GM12878 (cell line): ENCODE measurements around the gene MRPS21. TPM values are rescaled to one million over a fixed set of nuclear protein-coding genes. Genes with fewer than 3 reads are reported as not detected.

ENCODE experiments used
- ASH2L ChIP-seq: fragments of 300-600, 200-600 bp; sonication (generic); IDR thresholded peaks from 2 replicates; pipeline ENCODE4 v1.6.1; 2017; ENCODE audit warnings: low read depth, mild to moderate bottlenecking, borderline replicate concordance
- ATF3 ChIP-seq: IDR thresholded peaks from 2 replicates; pipeline ENCODE4 v1.6.1; 2011; ENCODE audit warnings: low read depth, mild to moderate bottlenecking, low read length, moderate library complexity, borderline replicate concordance; ENCODE audit errors: extremely low read depth
- BCL11A ChIP-seq: IDR thresholded peaks from 2 replicates; pipeline ENCODE4 v1.6.1; 2011; ENCODE audit warnings: low read depth, low read length
- CBX3 ChIP-seq: fragments of 200-600 bp; sonication (generic); IDR thresholded peaks from 2 replicates; pipeline ENCODE4 v1.6.1; 2016; ENCODE audit warnings: low read depth, borderline replicate concordance
- CBX5 ChIP-seq: sonication (generic); IDR thresholded peaks from 2 replicates; pipeline ENCODE4 v1.6.1; 2016; ENCODE audit warnings: low read depth, moderate library complexity, mild to moderate bottlenecking, inconsistent platforms
- CTCF ChIP-seq, 3 experiments: IDR thresholded peaks in 2 of 3; conservative IDR thresholded peaks in 1 of 3; 2 replicates each; pipeline ENCODE4 v1.5.1; 2011; ENCODE audit warnings: low read depth in 3 of 3, low read length in 3 of 3, mild to moderate bottlenecking in 3 of 3, control low read depth in 2 of 3, moderate library complexity in 2 of 3, inconsistent platforms in 1 of 3, mixed read lengths in 1 of 3; ENCODE audit not compliant: control insufficient read depth in 2 of 3, insufficient read depth in 1 of 3; ENCODE audit errors: extremely low read depth in 1 of 3
- ELK1 ChIP-seq: IDR thresholded peaks from 2 replicates; pipeline ENCODE4 v1.6.1; 2012; ENCODE audit warnings: low read depth, low read length, improper control_type of control experiment
- FOS ChIP-seq: IDR thresholded peaks from 3 replicates; pipeline ENCODE4 v1.6.1; 2011; ENCODE audit warnings: borderline replicate concordance; ENCODE audit not compliant: insufficient read length; ENCODE audit errors: extremely low read depth
- FOXM1 ChIP-seq: IDR thresholded peaks from 2 replicates; pipeline ENCODE4 v1.6.1; 2012; ENCODE audit warnings: low read depth, mild to moderate bottlenecking, inconsistent platforms, low read length, moderate library complexity
- MTA2 ChIP-seq: fragments of 450-650 bp; IDR thresholded peaks from 2 replicates; pipeline ENCODE4 v1.6.1; 2016; ENCODE audit warnings: low read depth, mild to moderate bottlenecking, moderate library complexity
- MYB ChIP-seq: fragments of 150-350 bp; IDR thresholded peaks from 2 replicates; pipeline ENCODE4 v1.6.1; 2014; ENCODE audit warnings: mild to moderate bottlenecking, low read depth, low read length, borderline replicate concordance
- NFYB ChIP-seq: IDR thresholded peaks from 2 replicates; pipeline ENCODE4 v1.6.1; 2011; ENCODE audit warnings: low read depth, mild to moderate bottlenecking, low read length, improper control_type of control experiment, moderate library complexity; ENCODE audit not compliant: insufficient read depth
- RFX5 ChIP-seq: IDR thresholded peaks from 2 replicates; pipeline ENCODE4 v1.6.1; 2011; ENCODE audit warnings: low read depth, low read length, improper control_type of control experiment
- SP1 ChIP-seq: IDR thresholded peaks from one replicate; pipeline ENCODE4 v1.6.1; 2011; ENCODE audit warnings: low read depth, low read length
- STAT3 ChIP-seq: IDR thresholded peaks from 2 replicates; pipeline ENCODE4 v1.6.1; 2011; ENCODE audit warnings: low read depth, low read length, improper control_type of control experiment
- TBL1XR1 ChIP-seq: IDR thresholded peaks from 2 replicates; pipeline ENCODE4 v1.6.1; 2012; ENCODE audit warnings: low read depth, low read length, improper control_type of control experiment
- TCF12 ChIP-seq: IDR thresholded peaks from 2 replicates; pipeline ENCODE4 v1.6.1; 2011; ENCODE audit warnings: low read depth, mild to moderate bottlenecking, low read length
- YBX1 ChIP-seq: fragments of 450-650 bp; IDR thresholded peaks from 2 replicates; pipeline ENCODE4 v1.6.1; 2016; ENCODE audit warnings: antibody characterized with exemption
- ZNF207 ChIP-seq: fragments of 450-650 bp; IDR thresholded peaks from 2 replicates; pipeline ENCODE4 v1.6.1; 2014; ENCODE audit warnings: antibody characterized with exemption, mild to moderate bottlenecking, borderline replicate concordance
- polyA plus RNA-seq, 11 experiments: library from polyadenylated mRNA; depleted of rRNA in 4 of 11; unstranded in 6 of 11; stranded (reverse) in 5 of 11; fragments of >200 nt; fragmentation: Nextera tagmentation in 4 of 11; fragmentation: Illumina TruSeq in 1 of 11; extraction: Ambion mirVana in 4 of 11; extraction: Trizol in 1 of 11; gene quantifications; 1 replicate in 1 of 11; 2 replicates in 10 of 11; pipeline versions ENCODE4 v1.2.1 to v1.2.3, GENCODE V29; 2011 to 2016; ENCODE audit warnings: inconsistent platforms in 2 of 11, missing spikeins in 2 of 11, low read depth in 1 of 11
- total RNA-seq, 4 experiments: library from RNA; depleted of rRNA in 3 of 4; stranded (reverse); fragments of >200 nt in 3 of 4; fragmentation: Illumina TruSeq in 1 of 4; extraction: Trizol in 1 of 4; gene quantifications; 2 replicates each; pipeline versions ENCODE4 v1.2.1 to v1.2.3, GENCODE V29; 2013 to 2021
- TF ChIP-seq, protein P1 (sequence below): fragments of 450-650 bp; IDR thresholded peaks from 2 replicates; pipeline ENCODE4 v1.6.1; 2017; ENCODE audit warnings: mild to moderate bottlenecking, low read depth, inconsistent platforms; ENCODE audit not compliant: poor library complexity, severe bottlenecking
- TF ChIP-seq, protein P2 (sequence below): fragments of 450-650 bp; formaldehyde crosslinking; IDR thresholded peaks from 2 replicates; pipeline ENCODE4 v1.5.0; 2022; ENCODE audit warnings: mild to moderate bottlenecking, missing genetic modification characterization

The MRPS21 gene
- total and polyA plus RNA-seq, 10 of the 15 experiments (the other 5 are each of a cell fraction or from before 2014, with no cell fraction given): 69.4 to 275 (median 103) TPM

GRCh38 chr1:150293433-150294253 is at the start of gene MRPS21 (continued):
- no peak for TF ChIP-seq CBX5
- TF ChIP-seq BCL11A: no peak
- TF ChIP-seq ZNF207: peak; percentile 31; the same call in 1 of the 2 replicates
- TF ChIP-seq FOXM1: no peak
- no peak for TF ChIP-seq MTA2
- TF ChIP-seq ASH2L: no peak
- TF ChIP-seq TCF12: no peak
- no peak for TF ChIP-seq STAT3
- TF ChIP-seq YBX1: no peak
- no peak for TF ChIP-seq SP1
- no peak for TF ChIP-seq TBL1XR1
- TF ChIP-seq CBX3: no peak
- TF ChIP-seq CTCF (IDR thresholded peaks at IDR 0.05 in 2 of 3, conservative IDR thresholded peaks at IDR 0.05 in 1 of 3; ENCODE audit: control insufficient read depth in 2 of 3, extremely low read depth in 1 of 3, insufficient read depth in 1 of 3, low read depth in 3 of 3, low read length in 3 of 3): no peak
- TF ChIP-seq, protein P1, sequence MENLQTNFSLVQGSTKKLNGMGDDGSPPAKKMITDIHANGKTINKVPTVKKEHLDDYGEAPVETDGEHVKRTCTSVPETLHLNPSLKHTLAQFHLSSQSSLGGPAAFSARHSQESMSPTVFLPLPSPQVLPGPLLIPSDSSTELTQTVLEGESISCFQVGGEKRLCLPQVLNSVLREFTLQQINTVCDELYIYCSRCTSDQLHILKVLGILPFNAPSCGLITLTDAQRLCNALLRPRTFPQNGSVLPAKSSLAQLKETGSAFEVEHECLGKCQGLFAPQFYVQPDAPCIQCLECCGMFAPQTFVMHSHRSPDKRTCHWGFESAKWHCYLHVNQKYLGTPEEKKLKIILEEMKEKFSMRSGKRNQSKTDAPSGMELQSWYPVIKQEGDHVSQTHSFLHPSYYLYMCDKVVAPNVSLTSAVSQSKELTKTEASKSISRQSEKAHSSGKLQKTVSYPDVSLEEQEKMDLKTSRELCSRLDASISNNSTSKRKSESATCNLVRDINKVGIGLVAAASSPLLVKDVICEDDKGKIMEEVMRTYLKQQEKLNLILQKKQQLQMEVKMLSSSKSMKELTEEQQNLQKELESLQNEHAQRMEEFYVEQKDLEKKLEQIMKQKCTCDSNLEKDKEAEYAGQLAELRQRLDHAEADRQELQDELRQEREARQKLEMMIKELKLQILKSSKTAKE: no peak
- TF ChIP-seq NFYB: no peak
- TF ChIP-seq FOS: no peak
- TF ChIP-seq ELK1: peak; percentile 82
- 0 out of 2 replicates have a peak, but pooled peaks have one; percentile 16 for TF ChIP-seq ATF3
- TF ChIP-seq RFX5: no peak
- TF ChIP-seq, protein P2, sequence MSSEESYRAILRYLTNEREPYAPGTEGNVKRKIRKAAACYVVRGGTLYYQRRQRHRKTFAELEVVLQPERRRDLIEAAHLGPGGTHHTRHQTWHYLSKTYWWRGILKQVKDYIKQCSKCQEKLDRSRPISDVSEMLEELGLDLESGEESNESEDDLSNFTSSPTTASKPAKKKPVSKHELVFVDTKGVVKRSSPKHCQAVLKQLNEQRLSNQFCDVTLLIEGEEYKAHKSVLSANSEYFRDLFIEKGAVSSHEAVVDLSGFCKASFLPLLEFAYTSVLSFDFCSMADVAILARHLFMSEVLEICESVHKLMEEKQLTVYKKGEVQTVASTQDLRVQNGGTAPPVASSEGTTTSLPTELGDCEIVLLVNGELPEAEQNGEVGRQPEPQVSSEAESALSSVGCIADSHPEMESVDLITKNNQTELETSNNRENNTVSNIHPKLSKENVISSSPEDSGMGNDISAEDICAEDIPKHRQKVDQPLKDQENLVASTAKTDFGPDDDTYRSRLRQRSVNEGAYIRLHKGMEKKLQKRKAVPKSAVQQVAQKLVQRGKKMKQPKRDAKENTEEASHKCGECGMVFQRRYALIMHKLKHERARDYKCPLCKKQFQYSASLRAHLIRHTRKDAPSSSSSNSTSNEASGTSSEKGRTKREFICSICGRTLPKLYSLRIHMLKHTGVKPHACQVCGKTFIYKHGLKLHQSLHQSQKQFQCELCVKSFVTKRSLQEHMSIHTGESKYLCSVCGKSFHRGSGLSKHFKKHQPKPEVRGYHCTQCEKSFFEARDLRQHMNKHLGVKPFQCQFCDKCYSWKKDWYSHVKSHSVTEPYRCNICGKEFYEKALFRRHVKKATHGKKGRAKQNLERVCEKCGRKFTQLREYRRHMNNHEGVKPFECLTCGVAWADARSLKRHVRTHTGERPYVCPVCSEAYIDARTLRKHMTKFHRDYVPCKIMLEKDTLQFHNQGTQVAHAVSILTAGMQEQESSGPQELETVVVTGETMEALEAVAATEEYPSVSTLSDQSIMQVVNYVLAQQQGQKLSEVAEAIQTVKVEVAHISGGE (CRISPR knock-in tag): no peak
- no peak for TF ChIP-seq MYB
